H7 (cell line): ENCODE results near the gene CUEDC1. TPM values are rescaled to one million over a fixed set of nuclear protein-coding genes. Genes with fewer than 3 reads are reported as not detected.

Source experiments
- DNase-seq: peaks from one replicate; pipeline ENCODE4 v3.0.0; 2012
- H3K27me3 ChIP-seq: 2 replicates; pipeline ENCODE4 v1.6.0; 2011; ENCODE audit warnings: mild to moderate bottlenecking, low read length; ENCODE audit not compliant: control insufficient read depth, insufficient read depth
- H3K36me3 ChIP-seq: replicated peaks from 2 replicates; pipeline ENCODE4 v1.5.1; 2011; ENCODE audit warnings: low read length; ENCODE audit not compliant: control insufficient read depth, insufficient read depth
- H3K4me3 ChIP-seq: 2 replicates; pipeline ENCODE4 v1.5.1; 2011; ENCODE audit warnings: low read depth, mild to moderate bottlenecking, control low read depth, low read length, moderate library complexity; ENCODE audit not compliant: insufficient read depth
- total RNA-seq: library from RNA; depleted of rRNA; stranded (reverse); fragments of >200 nt; shearing (Covaris generic); gene quantifications from 2 replicates; pipeline ENCODE4 v1.2.3, GENCODE V29; 2014; rRNA removed

CUEDC1 gene
- total RNA-seq, 1 experiment from 2014 or later: 13.9 TPM

DNA sequence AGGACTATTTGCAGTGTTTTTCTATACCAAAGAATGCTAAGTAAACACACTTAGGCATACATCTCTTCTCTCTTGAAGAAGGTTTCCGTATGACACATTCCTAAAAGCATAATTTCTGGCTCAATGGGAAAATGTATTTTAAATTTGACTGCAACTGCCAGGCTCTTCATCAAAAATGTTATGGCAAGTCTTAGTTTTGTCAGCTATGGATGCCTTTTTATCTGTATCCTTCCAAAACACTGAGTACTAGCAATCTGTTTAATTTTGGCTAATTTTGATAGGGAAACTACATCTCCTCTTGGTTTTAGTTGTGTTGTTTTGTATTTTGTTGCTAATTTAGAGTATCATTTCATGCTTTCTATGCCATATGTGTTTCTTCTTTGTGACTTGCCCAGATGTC, 140.8 kb downstream of the CUEDC1 start:
- DNase-seq: no peak
- no peaks in the 10 kb centered on the region for H3K36me3 ChIP-seq
- H3K4me3 ChIP-seq: no peak overlapping the region
- no peaks in the 10 kb centered on the region for H3K27me3 ChIP-seq

DNA sequence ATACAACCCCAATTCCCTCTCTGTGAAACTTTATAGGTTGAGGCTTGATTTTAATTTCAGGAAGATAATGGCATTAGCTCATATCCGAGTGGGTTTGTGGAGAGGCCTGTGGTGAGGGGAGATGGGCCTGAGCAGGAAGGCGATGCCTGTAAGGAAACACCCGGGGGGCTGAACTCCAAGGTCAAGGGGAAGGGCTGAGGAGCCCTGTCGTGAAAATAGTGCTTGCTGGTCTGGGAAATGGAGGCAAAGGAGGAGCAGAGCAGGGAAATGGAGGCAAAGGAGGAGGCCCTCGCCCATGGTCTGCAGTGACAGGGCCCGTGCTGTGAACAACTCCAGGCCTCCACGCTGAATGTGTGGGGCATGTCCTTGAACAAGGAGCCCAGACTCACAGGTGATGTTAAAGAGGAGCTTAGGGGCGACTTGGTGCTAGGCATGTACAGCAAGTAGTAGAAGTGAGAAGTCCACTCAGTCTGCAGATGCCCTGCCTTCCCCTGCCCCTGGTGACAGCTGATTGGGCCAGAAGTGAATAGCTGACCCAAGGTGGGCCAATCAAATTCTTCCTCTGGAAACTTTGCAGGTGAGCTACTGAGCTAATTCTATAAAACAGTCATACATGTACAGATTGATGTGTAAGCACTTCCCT, 143.5 kb downstream of the CUEDC1 start:
- peak; percentile 62 for DNase-seq
- no peak overlapping the region for H3K4me3 ChIP-seq

More for the DNA sequence above, 143.5 kb downstream of the CUEDC1 start:
- Histone ChIP-seq H3K27me3 (no peaks in the 10 kb centered on the region), H3K36me3 (no peaks in the 10 kb centered on the region)

Other genes with a start within 250 kb of the CUEDC1 start
- gene CCDC182, start 210.1 kb downstream of the CUEDC1 start, total RNA-seq: not detected in 2 replicates
- 56.1 and 65.9 TPM in 2 replicates for gene MRPS23, start 105.4 kb downstream of the CUEDC1 start, total RNA-seq
- gene VEZF1, start 32.8 kb upstream of the CUEDC1 start, total RNA-seq: 48.2 and 66.1 TPM in 2 replicates
- 326 and 341 TPM in 2 replicates for gene SRSF1, start 51.8 kb upstream of the CUEDC1 start, total RNA-seq
- 10.2 and 10.5 TPM in 2 replicates for gene DYNLL2, start 128.0 kb upstream of the CUEDC1 start, total RNA-seq
- 0.03 and 0.22 TPM in 2 replicates for gene OR4D1, start 193.0 kb upstream of the CUEDC1 start, total RNA-seq
- not detected in 2 replicates for gene OR4D2, start 211.6 kb upstream of the CUEDC1 start, total RNA-seq
- gene EPX, start 237.3 kb upstream of the CUEDC1 start, total RNA-seq: not detected in 2 replicates